ENCODE measurements around the gene ASCL1.

- TF ChIP-seq CTCF (IDR thresholded peaks at IDR 0.05; ENCODE audit: low read depth, low read length, missing input control) (no peak), MAX (IDR thresholded peaks at IDR 0.05) (peak; percentile 90), TAF1 (conservative IDR thresholded peaks at IDR 0.05) (peak; percentile 95)
- TF ChIP-seq, protein P1, sequence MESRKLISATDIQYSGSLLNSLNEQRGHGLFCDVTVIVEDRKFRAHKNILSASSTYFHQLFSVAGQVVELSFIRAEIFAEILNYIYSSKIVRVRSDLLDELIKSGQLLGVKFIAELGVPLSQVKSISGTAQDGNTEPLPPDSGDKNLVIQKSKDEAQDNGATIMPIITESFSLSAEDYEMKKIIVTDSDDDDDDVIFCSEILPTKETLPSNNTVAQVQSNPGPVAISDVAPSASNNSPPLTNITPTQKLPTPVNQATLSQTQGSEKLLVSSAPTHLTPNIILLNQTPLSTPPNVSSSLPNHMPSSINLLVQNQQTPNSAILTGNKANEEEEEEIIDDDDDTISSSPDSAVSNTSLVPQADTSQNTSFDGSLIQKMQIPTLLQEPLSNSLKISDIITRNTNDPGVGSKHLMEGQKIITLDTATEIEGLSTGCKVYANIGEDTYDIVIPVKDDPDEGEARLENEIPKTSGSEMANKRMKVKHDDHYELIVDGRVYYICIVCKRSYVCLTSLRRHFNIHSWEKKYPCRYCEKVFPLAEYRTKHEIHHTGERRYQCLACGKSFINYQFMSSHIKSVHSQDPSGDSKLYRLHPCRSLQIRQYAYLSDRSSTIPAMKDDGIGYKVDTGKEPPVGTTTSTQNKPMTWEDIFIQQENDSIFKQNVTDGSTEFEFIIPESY (IDR thresholded peaks at IDR 0.05): peak; percentile 63
Observed at GRCh38 chr12:102917026-102917787, 40.3 kb upstream of the ASCL1 start, which contains the start of gene PAH.
